Tibial nerve (tissue), 4 donors: ENCODE results near the gene CD151. TPM values are rescaled to one million over a fixed set of nuclear protein-coding genes. Genes with fewer than 3 reads are reported as not detected.
A peak's percentile ranks its signal among the peaks of the same experiment; 100 is the strongest.

Experiments
- DNase-seq, 2 donors: peaks; one replicate each; pipeline ENCODE4 v3.0.0-alpha.2; 2019; ENCODE audit warnings: low spot score in 2 of 2
- H3K27ac ChIP-seq, 4 donors: fragments of 200-600 bp; sonication (generic) in 3 of 4; one replicate each; pipeline ENCODE4 v1.5.1; 2017 to 2019; ENCODE audit warnings: mild to moderate bottlenecking in 1 of 4
- H3K27me3 ChIP-seq, 2 donors: fragments of 200-600 bp; sonication (generic) in 1 of 2; one replicate each; pipeline versions ENCODE4 v1.5.1 to v1.6.0; 2017 to 2019
- H3K36me3 ChIP-seq, 3 donors: fragments of 200-600 bp; sonication (generic); one replicate each; pipeline ENCODE4 v1.5.1; 2018 to 2019
- H3K4me1 ChIP-seq, 4 donors: fragments of 200-600 bp; sonication (generic) in 3 of 4; one replicate each; pipeline ENCODE4 v1.5.1; 2017 to 2019
- H3K4me3 ChIP-seq, 4 donors: fragments of 200-600 bp; sonication (generic) in 3 of 4; one replicate each; pipeline ENCODE4 v1.5.1; 2017 to 2019; ENCODE audit warnings: mild to moderate bottlenecking in 1 of 4, moderate library complexity in 1 of 4
- H3K9me3 ChIP-seq, 4 donors: fragments of 200-600 bp; sonication (generic) in 3 of 4; one replicate each; pipeline ENCODE4 v1.5.1; 2017 to 2019
- CTCF ChIP-seq, 5 experiments: fragments of 200-600 bp in 3 of 5; fragments of 450-650 bp in 2 of 5; sonication (generic) in 3 of 5; IDR thresholded peaks; one replicate each; pipeline ENCODE4 v1.5.1; 2016 to 2019; ENCODE audit warnings: antibody characterized with exemption in 5 of 5, mild to moderate bottlenecking in 3 of 5, moderate library complexity in 2 of 5
- EP300 ChIP-seq, 2 donors: sonication (generic); formaldehyde crosslinking; IDR thresholded peaks; one replicate each; pipeline ENCODE4 v1.6.1; 2017; ENCODE audit warnings: antibody characterized with exemption in 2 of 2, mild to moderate bottlenecking in 1 of 2
- POLR2A ChIP-seq, 2 donors: fragments of 450-650 bp; IDR thresholded peaks; one replicate each; pipeline ENCODE4 v1.6.1; 2017; ENCODE audit warnings: antibody characterized with exemption in 2 of 2, mild to moderate bottlenecking in 2 of 2, moderate library complexity in 2 of 2
- WGBS, 2 donors: methylation state at CpG; one replicate each; pipeline ENCODE4 v1.1.5; 2018; 5-methylcytosine and 5-hydroxymethylcytosine counted together
- total RNA-seq, 4 donors: library from RNA; depleted of rRNA; stranded (reverse); fragments of >200 nt; gene quantifications; one replicate each; pipeline ENCODE4 v1.1.0, GENCODE V29; 2016

Gene CD151
- total RNA-seq, 4 donors from 2014 or later: 264 to 309 (median 281) TPM

- Histone ChIP-seq H3K36me3 (peaks cover 0 to 18% (median 0%) of the 10 kb centered on the region in 3 donors), H3K4me3 (no peak overlapping the region), H3K9me3 (no peaks in the 10 kb centered on the region), H3K27ac (no peak overlapping the region), H3K4me1 (peaks cover 0 to 90% (median 48%) of the 10 kb centered on the region in 4 donors), H3K27me3 (peaks cover 0 to 15% of the 10 kb centered on the region in 2 donors)
- 80 to 91% methylated on average over 8 to 15 of the region's 18 CpGs for WGBS, 2 donors
- DNase-seq: no peak
- TF ChIP-seq EP300 (IDR thresholded peaks at IDR 0.05) (no peak), CTCF (IDR thresholded peaks at IDR 0.05) (no peak), POLR2A (IDR thresholded peaks at IDR 0.05) (no peak)
Measured at GRCh38 chr11:847876-848275, 15.1 kb downstream of the CD151 start.

DNA sequence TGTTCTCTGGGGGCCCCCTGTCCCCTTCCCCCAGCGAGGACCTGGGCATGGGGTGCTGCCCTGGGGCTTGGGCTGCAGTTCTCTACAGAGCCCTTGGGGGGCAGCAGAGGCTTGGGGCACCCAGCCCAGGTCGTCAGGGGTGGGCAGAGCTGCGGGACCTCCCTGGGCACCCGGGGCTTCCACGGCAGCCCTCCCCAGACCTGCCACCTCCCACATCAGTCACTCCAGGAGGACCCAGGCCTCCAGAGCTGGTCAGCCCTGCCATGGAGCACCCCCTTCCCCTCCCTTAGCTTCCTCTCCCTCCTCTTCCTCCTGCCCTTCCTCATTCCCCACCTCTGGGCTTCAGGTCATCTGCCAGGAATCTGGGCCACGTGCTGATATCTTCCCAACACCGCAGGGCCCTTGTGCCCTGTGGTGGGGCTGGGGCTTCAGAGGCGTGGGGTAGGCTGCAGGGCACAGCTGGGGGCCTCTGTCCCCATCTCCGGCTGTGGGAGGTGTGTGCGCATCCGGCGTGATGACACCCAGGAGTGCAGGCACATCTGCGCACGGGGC is 15.7 kb downstream of the CD151 start:
- Histone ChIP-seq H3K9me3 (no peaks in the 10 kb centered on the region), H3K27me3 (peaks cover 0 to 15% of the 10 kb centered on the region in 2 donors), H3K4me3 (peak overlapping the region in 1 of 4 donors; percentile 54), H3K4me1 (peaks cover 0 to 95% (median 45%) of the 10 kb centered on the region in 4 donors), H3K27ac (peak overlapping the region in 1 of 4 donors; percentile 27), H3K36me3 (peaks cover 0 to 18% (median 0%) of the 10 kb centered on the region in 3 donors)
- DNase-seq: no peak
- no peak for TF ChIP-seq EP300 (IDR thresholded peaks at IDR 0.05)
- TF ChIP-seq CTCF (IDR thresholded peaks at IDR 0.05): peak; percentile 85 to 91 (median 88)
- no peak for TF ChIP-seq POLR2A (IDR thresholded peaks at IDR 0.05)
- 30 to 32% methylated on average over 13 to 14 of the region's 14 CpGs for WGBS, 2 donors

- TF ChIP-seq EP300 (IDR thresholded peaks at IDR 0.05): no peak
- no peak for TF ChIP-seq POLR2A (IDR thresholded peaks at IDR 0.05)
- Histone ChIP-seq H3K4me1 (peaks cover 0 to 97% (median 44%) of the 10 kb centered on the region in 4 donors), H3K27me3 (peaks cover 0 to 15% of the 10 kb centered on the region in 2 donors), H3K9me3 (no peaks in the 10 kb centered on the region), H3K4me3 (peak overlapping the region; percentile 13 to 54 (median 29)), H3K36me3 (peaks cover 0 to 22% (median 0%) of the 10 kb centered on the region in 3 donors), H3K27ac (peak overlapping the region in 1 of 4 donors; percentile 27)
- no peak for DNase-seq
- 17 to 30% methylated on average over 8 to 26 of the region's 71 CpGs for WGBS, 2 donors
Measured at GRCh38 chr11:849104-849824, 16.5 kb downstream of the CD151 start.

DNA sequence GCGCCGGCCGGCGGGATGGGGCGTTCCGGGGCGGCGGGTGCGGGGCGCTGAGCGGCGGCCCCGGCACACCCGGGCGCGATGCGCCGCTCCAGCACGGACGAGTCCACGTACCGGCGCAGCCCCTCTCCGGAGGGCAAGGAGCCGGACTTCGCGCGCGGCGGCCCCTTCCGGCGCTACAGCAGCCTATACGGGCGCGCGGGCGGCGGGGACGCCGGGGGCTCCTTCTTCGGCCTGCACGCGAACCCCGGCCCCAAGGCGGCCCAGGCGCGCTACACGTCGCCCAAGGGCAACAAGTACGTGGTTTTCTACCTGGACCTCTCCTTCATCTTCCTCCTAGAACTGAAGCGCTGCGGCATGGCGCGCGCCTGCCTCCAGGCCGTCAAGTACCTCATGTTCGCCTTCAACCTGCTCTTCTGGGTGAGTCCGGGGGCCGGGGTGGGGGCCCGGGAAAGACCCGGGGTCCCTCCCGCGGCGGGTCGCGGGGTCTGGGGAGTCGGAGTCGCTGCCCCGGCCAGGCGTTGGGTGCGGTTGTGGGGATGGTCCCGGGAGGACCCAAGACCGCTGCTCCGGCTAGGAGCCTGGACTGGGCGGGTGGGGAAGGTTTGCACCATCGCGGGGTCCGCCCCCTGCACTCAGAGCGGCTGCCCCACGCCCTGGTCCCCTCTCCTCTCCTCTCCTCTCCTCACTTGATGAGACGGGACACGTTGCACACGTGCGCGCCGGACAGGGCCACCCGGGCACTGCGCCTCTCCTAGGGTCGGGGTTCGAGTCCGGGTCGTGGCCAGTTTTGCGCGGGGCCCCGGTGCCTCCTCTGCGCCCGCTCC is 17.4 kb downstream of the CD151 start:
- WGBS, 2 donors: 15 to 38% methylated on average over 42 to 47 of the region's 97 CpGs
- Histone ChIP-seq H3K9me3 (no peaks in the 10 kb centered on the region), H3K27me3 (peaks cover 0 to 15% of the 10 kb centered on the region in 2 donors), H3K27ac (peak overlapping the region in 1 of 4 donors; percentile 2), H3K4me1 (peaks cover 0 to 97% (median 42%) of the 10 kb centered on the region in 4 donors), H3K4me3 (peak overlapping the region in 3 of 4 donors; percentile 15 to 54 (median 16)), H3K36me3 (peaks cover 0 to 24% (median 0%) of the 10 kb centered on the region in 3 donors)
- no peak for TF ChIP-seq POLR2A (IDR thresholded peaks at IDR 0.05)
- no peak for TF ChIP-seq CTCF (IDR thresholded peaks at IDR 0.05)
- TF ChIP-seq EP300 (IDR thresholded peaks at IDR 0.05): no peak
- no peak for DNase-seq
